NCI-H128 (cell line): ENCODE data around the gene WDR93.
"Not testable (repeated sequence)": the region's sequence is repeated elsewhere in the genome, so short reads cannot be mapped to it uniquely, and the experiment has no call there.

Experiments used
- DNase-seq: peaks from one replicate; lab custom pipeline; 2025; ENCODE audit not compliant: unreplicated experiment; lab: John Stamatoyannopoulos, UW

Gene WDR93

DNA sequence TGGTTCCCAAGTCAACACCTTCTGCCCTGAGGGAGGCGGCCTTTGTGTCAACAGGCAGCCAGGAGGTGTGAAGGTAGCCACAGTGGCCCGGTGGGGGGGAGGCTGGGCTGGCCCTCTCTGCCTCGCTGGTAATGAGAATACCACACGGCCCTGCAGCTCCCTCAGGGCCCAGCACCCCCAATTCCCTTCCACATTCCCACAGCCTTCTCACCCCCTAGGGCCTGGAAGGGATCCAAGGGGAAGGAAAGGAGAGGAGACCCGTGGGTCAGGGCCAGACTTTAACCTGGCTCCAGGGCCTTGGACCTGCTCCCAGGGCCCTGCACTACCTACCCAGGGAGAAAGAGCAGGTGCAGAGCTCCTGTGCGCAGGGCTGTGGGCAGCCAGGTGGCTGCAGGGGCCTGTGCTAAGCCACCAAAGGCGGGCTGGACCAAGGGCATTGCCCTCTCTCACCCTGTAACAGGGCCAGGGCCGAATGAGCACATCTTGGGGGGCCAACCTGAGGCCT, 76.9 kb downstream of the WDR93 start:
- no peak for DNase-seq

DNA sequence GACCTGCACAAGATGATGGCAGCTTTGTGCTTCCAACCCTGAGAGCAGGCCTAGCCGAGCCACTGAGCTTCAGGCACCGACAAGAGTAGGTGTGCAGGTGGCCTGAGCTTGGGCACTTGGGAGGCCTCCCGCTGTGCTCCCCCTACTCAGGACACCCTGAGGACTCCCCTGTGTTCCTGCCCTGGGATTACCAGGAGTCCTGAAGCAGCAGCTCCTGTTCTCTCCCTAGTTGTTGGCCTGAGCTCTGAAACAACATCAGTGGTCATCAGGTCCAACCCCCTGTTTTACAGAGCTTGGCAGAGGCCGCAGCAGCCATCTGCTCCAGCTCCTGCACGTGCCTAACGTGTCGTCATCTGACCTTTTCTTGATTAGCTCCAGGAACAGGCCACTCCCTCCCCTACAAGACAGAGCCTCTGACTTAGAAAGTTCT, 77.5 kb downstream of the WDR93 start:
- no peak for DNase-seq

DNA sequence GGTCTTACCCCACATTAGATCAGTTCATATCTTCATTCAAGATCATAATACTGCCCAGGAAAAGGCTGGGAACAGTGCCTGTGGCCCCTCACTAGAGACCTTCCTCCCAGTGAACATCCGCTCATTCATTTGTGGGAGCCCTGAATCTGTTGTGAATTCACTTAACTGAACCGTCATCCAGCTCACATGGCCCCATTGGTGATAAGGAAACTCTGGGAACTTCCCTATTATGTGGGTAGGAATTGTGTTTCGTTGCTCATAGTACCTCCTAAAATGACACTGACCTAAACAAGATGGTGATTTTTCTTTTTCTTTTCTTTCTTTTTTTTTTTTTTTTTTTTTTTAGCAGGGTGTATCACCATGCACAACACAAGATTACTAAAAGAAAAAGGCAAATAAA, 78.8 kb downstream of the WDR93 start:
- no peak for DNase-seq

DNA sequence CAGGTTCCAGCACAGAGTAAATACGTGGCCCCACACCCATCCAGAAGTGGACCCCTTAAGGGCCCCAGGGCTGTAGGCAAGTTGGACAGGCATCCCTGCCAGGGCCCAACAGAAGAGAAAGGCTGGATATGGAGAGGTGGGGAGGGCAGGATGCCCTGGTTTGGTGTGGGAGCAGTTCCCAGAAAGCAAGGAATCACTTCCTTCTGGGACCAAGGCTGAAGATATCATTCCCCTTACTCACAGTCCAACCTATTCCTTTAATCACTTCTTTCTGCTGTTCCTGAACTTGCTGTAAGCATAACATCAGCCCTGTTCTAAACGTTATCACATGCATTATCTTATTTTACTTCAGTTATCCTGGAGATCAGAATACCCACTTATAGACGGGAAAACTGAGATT, 79.4 kb downstream of the WDR93 start:
- DNase-seq, result no peak

DNA sequence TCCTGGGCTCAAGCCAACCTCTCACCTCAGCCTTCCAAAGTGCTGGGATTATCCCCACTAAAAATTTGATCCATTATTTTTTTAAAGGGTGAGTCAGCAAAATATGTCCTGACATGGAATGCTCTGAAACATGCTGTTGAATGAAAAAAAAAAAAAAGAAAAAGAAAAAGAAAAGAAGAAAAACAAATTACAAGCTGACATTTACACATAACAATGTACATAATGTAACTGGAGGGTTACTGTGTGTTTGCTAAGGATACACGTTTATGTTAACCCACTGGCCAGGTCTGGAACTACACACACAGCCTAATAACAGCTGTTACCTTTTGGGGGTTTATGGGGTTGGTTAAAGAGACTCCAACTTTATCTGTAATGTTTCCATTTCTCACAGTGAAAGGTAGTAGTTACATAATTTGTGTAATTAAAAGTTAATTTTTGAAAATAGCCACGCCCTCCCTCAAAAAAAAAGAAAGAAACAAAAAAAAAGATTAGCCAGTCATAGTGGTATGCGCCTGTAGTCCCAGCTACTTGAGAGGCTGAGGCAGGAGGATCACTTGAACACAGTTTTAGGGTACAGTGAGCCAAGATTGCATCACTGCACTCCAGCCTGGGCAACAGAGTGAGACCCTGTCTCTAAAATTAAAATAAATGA, 82.4 kb downstream of the WDR93 start:
- DNase-seq, result no peak

DNA sequence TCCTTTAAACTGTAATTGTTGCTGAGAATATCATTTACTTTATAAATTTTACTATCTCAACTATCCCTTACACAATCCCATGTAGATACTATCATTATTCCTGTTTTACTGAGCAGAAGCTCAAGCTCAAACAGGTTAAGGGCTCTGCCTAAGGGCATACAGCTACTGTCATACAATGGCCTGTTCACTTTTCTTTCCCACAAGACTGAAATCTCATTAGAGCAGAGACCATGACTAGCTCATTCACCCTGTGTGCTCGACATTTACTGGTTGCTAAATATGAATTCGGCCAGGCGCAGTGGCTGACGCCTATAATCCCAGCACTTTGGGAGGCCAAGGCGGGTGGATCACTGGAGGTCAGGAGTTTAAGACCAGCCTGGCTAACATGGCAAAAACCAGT, 83.9 kb downstream of the WDR93 start:
- no peak for DNase-seq

DNA sequence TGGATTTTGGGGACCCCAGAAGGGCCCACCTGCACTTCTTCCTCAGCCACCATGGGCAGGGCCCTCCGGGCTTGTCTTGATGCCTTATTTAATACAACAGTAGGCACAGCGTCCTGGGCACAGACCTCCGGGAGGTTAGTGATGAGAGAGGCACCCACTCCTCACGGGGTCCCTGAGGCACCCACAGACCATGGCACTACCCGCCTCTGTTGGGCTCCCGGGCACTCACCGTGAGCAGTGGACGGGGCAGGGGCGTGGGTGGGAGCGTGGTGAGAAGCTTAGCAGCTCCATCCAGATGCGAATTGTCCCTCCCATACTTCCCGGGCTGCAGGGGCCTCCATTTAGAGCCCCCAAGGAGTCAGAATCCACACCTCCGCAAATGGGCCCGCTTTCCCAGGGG, 85.2 kb downstream of the WDR93 start:
- no peak for DNase-seq

DNA sequence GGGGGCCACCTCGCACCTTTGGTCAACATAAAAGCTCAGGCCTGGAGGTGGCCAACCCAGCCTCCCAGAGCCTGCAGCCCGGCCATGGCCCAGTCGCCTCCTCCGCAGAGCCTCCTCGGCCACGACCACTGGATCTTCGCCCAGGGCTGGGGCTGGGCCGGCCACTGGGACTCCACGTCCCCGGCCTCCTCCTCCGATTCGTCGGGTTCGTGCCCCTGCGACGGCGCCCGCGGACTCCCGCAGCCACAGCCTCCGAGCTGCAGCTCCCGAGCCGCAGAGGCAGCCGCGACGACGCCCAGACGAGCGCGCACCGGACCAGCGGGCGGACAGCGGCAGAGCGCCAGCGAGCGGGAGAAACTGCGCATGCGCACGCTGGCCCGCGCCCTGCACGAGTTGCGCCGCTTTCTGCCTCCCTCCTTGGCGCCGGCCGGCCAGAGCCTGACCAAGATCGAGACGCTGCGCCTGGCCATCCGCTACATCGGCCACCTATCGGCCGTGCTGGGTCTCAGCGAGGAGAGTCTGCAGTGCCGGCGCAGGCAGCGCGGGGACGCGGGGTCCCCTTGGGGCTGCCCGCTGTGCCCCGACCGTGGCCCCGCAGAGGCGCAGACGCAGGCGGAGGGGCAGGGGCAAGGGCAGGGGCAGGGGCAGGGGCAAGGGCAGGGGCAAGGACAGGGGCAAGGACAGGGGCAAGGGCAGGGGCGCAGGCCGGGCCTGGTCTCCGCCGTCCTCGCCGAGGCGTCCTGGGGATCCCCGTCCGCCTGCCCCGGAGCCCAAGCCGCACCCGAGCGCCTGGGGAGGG, 85.9 kb downstream of the WDR93 start, which contains the start of gene MESP2:
TSS of gene MESP2 (plus strand) at position 59 of the 799 bp plus-strand sequence. CDS start at position 85, 26 bp downstream.
- no peak for DNase-seq

DNA sequence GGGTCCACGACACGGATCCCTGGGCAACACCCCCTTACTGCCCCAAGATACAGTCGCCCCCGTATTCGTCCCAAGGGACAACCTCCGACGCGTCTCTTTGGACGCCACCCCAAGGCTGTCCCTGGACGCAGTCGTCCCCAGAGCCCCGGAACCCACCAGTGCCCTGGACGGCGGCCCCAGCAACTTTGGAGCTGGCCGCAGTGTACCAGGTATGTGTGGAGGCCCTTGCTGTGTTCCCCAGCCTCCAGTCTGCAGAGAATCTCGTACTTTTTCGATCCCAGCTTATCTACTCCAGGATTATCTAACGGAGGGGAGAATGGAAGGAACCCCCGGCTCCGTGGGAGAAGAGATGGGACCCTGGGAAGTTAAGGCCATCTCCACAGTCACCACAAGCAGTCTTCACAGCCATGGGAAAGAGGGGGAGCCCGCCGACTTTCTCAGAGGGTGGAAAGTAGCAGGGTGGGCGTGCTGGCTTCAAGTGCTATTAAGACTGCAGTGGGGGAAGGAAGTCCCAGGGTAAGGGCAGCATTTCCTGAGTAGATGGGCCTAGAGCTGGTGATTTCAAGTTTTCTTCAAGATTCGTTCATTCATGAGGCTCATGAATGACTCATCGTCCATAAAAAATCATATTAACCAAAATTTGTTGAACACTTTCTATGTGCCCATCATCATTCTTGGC, 86.6 kb downstream of the WDR93 start:
- no peak for DNase-seq

DNA sequence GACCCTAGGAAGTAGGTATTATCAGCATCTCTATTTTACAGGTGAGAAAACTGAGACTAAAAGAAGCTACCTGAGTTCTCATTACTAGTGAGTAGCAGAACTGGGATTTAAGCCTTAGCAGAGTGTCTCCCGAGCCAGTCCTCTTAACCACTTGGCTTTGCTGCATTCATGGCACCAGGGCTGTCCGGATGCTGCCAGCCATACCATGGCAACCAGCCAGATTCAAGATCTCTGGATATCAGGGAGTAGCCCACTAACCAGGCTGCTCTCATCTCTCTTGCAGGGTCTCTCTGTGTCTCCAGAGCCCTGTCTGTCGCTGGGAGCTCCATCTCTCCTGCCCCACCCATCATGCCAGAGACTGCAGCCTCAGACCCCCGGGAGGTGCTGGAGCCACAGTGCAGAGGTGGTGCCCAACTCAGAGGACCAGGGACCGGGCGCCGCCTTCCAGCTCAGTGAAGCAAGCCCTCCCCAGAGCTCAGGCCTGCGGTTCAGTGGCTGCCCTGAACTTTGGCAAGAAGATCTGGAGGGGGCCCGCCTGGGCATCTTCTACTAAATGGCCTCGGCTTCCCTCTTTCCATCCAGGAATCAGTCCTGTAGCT, 87.3 kb downstream of the WDR93 start:
- no peak for DNase-seq

DNA sequence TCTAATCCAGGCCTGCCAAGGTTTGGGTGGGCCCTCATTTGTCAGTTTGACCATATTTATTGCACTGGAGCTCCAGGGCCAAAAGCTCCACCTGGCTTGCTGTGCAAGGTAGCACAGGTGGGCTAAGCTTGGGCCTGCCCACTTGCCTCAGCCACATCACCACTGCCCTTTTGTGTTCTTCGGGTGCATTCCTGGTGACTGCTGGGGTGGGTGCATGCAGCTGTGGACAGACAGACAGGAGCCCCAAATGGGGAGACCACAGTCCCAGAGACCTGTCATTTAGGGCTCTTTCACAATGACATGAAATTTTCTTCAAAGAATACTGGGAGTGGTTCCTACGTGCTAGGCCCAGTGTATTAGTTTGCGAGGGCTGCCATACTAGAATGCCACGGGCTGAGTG, 88.2 kb downstream of the WDR93 start:
- no peak for DNase-seq

DNA sequence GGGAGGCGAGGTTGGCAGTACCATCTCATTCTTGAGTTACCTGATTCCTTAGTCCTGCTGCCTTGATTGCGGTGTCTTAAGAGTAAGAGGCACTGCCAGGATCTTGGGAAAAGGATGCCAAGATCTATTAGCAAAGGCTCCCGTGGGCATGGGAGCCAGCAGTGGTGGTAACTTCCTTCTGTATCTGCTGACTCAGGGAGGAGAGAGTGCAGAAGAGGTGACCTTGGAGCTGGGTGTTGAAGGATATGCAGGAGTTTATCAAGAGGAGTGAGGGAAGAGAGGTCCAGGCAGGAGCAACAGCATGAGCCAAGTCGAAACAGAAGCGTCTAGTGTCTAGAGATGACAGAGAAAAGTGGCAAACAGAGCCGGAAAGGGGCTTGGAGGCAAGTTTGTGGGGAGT, 90.0 kb downstream of the WDR93 start:
- DNase-seq, result no peak

DNA sequence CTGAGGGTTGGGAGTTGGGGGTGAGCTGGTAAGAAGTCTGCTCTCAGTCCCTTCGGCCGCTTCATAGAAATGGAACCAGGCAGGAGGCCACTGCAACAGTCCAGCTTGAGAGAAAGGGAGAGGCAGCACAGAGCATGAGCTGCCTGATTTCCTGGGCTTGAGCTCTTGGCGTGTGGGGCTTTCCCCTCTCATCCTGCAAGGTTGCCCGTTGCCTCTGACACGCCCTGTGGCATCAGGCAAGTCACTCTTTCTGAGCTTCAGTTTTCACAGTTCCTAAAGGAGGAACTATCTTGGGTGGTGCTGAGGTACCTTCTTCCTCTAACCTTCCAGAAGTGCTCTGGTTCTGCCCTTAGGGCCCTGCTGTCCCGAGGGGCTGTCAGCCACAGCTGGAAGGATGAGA, 90.4 kb downstream of the WDR93 start:
- no peak for DNase-seq

DNA sequence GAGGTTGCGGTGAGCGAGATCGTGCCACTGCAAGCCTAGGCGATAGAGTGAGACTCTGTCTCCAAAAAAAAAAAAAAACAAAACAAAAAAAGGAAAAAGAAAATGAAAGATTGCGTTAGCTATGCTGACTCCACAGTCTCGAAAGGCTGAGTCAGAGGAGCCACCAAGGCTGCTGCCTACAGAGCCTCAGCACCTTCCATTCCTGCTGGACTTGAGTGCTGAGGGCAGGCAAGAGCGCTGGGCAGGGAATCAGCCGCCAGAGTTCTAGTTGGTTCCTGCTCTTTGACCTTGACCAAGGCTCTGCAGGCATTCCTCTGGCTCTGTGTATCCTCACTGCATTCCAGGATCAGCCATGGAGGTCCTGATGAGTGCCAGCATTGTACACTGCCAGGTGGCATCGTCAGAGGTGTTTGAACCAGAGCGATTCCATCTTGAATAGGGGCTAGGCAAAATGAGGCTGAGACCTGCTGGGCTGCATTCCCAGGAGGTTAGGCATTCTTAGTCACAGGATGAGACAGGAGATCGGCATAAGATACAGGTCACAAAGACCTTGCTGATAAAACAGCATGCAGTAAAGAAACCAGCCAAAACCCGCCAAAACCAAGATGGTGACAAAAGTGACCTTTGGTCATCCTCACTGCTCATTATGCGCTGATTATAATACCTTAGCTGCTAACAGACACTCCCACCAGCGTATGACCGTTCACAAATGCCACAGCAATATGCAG, 91.4 kb downstream of the WDR93 start:
- no peak for DNase-seq

DNA sequence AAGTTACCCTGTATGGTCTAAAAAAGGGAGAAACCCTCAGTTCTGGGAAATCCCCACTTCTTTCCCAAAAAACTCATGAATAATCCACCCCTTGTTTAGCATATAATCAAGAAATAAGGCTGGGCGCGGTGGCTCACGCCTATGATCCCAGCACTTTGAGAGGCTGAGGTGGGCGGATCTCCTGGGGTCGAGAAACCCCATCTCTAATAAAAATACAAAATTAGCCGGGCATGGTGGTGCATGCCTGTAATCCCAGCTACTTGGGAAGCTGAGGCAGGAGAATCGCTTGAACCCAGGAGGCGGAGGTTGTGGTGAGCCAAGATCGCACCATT, 92.0 kb downstream of the WDR93 start:
- not testable (repeated sequence) for DNase-seq

DNA sequence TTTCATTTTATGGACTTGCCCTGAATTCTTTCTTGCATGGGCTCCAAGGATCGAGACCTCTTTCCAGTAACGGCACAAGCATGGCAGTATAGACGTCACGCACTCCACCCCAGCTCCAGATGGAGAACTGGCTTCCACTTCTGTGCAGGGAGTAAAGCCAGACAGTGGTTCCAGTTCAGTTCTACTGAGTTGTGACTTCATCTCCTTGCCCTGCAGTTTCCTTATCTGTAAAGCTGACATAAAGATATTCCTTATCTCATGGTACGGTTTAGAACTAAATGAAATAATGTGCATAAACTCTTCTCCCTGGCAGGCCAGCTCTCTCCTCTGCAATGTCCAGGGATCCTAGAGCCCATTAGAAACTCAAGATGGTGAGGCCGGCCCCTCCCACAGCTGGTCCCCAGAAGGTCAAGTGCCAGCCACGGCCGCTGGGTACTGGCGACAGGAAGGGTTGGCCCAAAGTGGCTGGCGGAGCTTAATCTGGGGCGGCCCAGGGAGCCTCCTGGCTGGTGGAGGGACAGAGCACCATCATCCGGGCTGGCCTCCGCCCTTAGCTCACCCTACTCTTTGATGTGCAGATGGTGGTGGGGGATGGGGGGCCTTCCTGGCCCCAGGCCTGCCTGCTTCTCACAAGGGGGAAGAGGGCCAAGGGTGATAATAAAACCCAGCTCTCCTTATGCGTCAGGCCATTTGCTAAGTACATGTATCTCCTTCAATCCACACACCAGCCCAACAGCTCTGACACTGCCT, 92.7 kb downstream of the WDR93 start:
- no peak for DNase-seq

DNA sequence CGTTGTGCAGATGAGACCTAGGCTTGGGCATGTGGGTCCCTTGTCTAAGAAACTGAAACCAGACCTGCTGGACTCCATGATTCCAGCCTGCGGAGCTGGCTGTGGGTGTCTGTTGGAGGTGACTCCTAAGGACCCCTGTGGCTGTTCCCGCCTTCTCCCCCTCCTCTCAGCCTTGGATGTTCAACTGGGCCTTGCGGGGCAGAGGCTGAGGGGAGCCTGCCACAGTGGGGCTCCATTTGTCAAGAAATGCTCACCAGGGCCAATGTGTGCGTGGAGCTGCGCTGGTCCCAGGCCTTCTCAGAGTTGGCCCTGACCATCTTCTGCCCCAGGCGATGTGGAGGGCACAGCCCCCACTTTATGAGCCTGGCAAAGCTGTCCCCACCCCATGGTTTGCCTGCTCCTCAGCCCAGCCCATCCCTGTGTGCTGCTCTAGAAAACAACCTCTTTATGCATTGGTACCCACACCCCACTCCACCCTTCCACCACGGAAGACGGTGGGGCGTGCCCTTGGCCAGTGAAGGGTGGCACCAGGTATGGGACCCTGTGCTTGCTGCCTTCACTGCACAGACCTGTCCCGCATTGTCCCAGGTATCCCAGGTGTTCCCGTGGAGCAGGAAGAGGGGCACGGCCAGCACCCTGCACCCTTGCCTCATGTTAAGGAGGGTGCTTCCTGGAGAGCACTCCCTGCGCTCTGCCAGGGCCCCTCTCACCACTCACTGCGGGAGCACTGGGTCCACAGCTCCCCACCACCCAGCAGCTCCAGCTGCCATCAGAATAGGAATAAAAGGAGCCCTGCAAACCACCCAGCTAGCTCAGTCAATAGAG, 93.5 kb downstream of the WDR93 start:
- no peak for DNase-seq

DNA sequence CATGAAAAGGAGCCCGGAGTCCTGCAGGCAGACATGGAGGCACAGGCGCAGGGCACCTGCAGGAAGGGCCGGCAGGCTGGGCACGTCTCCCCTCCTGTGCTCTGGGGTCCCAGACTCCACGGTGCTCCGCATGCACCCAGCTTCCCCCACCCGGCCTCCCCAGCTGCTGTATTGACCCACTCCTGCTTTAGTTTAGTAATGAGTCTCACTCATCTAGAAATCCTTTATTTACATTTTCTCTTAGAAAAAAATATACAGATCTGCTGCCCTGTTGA, 94.0 kb downstream of the WDR93 start:
- no peak for DNase-seq

DNA sequence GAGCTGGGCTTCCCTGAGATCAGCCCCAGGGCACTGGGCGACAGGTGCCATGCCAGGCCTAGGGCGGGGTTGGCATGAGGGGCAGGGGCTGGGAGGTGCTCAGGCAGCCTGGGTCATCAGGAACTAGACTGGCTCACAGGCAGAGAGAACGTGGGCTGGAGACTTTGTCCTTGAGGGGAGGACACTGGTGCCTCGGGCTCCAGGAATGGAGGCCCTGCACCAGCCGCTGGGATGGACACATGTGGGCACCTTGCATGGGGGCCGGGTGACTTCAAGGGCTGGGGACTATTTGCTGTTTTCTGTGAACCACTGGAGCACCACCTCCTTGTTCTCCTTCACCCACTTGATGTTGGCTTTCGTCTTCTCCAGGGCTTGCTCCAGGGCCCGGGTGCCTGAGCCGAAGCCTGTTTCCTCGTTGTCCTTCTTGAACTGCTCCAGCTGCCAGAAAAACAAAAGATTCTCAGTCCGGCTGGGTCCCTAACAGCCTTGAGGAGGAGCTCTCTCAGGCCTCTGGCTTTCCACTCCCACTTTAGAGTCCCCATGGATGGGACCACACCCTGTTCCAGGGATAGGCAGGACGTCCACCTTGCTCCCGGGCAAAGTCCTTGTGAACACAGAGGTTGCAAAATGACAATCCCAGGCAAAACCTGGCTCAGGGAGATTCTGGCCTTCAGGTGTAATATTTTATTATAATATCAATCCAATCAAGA, 94.6 kb downstream of the WDR93 start:
- no peak for DNase-seq
